Ammon's horn (tissue), 1 donor: ENCODE data around the gene PHF21B.
"Not testable (repeated sequence)": the region's sequence is repeated elsewhere in the genome, so short reads cannot be mapped to it uniquely, and the experiment has no call there.

Experiments
- DNase-seq: peaks from one replicate; pipeline ENCODE4 v3.0.0-alpha.2; 2016; ENCODE audit warnings: low spot score

The PHF21B gene

GRCh38 chr22:44933666-44934453, 75.9 kb downstream of the PHF21B start:
- DNase-seq = no peak

- no peak for DNase-seq
These were observed 77.3 kb downstream of the PHF21B start for GRCh38 chr22:44932493-44932892.

DNA sequence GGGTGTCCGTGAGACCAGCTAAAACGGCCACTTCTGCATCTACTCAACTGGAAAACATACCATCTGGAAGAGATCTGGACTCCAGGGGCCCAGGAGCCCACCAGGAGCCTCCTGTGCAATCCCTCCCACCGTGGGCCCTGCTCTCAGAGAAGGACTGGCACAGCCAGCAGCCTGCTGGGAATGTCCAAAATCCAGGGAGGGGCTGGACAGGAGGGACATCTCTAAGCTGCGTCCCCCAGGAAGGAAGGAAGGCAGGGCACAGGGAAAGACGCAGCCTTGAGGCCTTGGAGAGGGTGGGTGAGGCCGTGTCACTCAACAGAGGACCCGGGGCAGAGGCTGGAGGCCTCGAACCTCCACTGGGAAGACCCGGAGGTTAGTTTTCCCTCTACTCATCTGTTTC, 78.0 kb downstream of the PHF21B start:
- DNase-seq = no peak

- DNase-seq = peak; percentile 41
These were observed 78.7 kb downstream of the PHF21B start for GRCh38 chr22:44931077-44931540.

DNA sequence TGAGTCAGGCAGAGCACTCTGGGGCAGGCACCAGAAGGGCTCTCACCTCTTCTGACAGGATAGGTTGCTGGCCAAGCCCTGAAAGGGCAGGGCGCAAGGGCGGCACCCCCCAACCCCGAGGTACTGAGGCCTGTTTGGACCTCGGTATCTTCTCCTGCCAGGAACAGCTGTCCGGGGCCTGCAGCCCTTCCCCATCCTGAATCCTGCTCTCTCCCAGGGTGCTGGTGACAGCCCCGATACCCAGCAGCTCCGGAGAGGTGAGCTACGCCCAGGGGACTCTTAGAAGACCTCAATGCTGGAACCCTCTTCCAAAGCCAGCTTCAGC, 79.1 kb downstream of the PHF21B start:
- DNase-seq = no peak

DNA sequence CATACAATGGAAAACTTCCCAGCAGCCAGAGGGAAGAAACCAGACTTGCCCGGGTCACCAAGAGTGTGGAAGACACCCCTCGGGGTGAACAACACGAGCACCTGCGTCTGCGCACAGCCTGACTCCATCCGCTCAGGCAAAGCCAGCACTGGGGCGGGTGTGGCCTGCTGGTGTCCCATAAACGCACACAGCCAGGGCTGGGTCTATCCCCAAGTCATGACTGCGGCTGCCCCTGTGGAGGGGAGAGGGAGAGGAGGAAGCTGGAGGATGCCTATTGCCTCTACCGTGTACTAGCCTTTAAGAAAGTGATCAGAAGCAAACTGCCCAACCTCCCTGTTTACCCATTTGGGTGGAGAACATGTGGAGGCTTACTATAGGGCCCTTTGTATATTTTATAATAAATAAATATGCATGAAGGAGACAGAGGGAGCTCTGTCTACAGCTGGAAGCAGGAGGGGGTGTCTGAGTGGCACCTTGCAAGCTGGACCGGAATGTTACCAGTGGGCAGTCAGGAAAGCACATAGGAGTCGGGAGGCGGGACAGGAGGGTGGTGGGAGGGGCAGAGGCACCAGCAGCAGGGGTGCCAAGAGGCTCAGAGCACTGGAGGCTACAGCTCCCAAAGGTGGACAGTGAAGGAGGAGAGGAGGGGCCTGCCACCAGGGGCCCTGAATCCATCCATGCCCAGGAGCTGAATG, 79.6 kb downstream of the PHF21B start:
- DNase-seq = no peak

GRCh38 chr22:44929359-44930015, 80.3 kb downstream of the PHF21B start:
- no peak for DNase-seq

DNA sequence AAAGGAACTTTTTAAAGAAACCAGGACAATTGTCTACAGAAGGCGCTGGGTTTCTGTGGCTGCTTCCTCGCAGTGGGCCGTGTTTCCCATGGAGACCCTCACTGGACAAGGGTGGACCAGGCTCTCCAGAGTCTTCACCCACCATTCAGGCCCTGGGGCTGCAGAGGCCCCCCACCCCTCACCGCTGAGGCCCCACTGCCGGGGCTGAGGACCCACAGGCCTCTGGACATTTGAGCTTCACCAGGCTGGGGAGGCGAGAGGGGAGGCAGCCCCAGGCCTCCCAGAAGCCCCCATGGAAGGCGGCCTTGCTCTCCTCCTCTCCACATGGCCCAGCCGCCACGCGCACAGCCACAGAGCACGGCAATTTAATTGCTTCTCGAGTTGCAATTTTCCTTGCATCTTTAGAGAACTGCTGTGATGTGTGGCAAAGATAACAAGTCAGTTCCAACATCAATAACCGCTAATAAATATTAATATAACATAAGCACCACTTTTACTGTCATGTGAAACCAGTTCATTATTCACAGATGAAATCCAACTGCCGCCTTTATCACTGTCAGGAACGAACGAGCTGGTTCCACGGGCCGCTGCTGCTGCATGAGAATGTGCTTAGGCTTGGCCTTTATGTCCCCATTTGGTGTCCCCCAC, 81.0 kb downstream of the PHF21B start:
- no peak for DNase-seq

GRCh38 chr22:44928136-44928463, 81.7 kb downstream of the PHF21B start:
- DNase-seq = no peak

DNA sequence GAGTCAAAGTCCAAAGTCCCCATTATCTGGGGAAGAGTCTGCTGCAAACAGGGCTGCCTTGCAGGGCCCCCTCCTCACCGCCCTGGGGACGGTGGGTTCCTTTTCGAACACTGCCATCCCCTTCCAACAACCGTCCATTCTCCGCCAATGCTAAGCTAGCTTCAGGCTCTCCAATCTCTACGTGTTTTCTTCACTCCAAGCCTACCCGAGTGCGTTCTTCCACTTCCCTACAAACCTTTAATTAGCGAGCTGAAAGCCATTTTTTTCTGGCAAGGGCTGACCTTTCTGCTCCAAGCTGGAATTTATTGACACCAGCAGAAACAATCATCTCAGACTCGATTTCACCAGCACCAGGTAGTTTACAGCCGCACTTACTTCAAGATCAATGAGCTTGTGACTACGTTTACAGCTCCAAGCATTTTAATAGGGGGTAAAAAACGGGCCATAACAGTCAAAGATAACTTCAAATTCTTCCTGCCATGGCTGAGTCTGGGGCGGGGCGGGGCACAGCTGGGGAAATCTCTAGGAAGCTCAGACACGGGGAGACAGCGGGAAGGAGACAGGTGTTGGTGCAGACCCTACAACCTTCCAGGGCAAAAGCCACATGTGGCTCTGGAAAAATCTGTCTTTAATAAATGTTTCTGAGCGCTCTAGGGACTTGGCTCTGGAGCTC, 82.2 kb downstream of the PHF21B start:
- DNase-seq = no peak

DNA sequence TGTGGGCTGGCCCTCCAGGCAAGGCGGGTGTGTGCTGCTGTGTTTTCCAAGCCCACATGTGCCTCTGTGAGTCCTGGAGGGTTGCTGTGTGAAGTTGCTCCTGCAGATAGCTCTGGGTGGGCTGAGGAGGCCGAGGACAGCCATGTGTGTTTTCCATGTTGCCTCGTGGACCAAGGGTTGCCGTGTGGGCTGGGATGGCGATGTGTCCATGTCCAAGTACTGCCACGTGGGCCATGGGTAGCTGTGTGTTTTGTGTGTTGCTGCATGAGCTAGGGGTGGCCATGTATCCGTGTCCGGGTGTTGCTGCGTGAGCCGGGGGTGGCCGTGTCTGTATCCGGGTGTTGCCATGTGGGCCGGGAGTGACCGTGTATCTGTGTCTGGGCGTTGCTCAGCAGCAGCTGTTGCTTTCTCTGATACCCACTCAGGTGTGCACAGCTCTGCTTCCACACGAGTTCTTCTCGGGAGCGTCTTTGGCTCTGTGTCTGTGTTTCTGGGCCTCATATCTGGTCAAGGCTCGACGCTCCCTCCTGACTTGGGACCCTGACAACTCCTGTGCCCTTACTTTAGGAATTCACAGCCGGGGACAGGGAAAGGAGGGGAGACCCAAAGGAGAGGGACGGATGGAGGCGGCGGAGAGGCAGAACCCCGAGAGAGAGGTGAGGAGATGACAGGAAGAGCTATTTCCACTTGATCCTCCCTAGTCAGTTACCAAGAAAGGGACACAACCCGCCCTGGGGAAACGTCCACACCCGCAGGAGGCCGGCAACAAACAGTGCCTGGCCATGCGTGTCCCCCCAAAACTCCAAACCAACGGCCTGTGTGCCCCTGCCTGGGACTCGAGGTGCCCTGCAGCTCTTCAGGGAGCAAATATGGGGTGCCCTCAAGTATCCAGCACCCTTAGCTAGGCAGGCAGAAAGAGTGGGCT, 83.1 kb downstream of the PHF21B start:
- DNase-seq = no peak

GRCh38 chr22:44926124-44926475, 83.7 kb downstream of the PHF21B start:
- no peak for DNase-seq

GRCh38 chr22:44925465-44926123, 84.2 kb downstream of the PHF21B start:
- DNase-seq = no peak

DNA sequence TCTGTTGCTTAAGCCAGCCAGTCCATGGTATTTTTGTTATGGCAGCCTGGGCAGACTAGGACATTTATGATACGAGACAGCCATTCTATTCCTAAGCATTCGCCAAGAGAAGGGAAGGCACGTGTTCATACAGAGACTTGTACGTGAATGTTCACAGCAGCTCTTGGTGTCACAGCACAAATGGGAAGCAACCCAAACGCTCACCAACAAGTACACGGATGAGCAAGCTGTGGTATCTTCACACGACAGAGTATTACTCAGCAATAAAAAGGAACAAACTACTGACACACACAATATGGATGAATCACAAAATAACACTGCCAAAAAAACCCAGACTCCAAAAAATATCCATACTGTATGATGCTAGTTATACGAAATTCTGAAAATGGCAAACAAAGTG, 85.1 kb downstream of the PHF21B start:
- no peak for DNase-seq

- no peak for DNase-seq
These were observed 85.7 kb downstream of the PHF21B start for GRCh38 chr22:44924098-44924497.

- not testable (repeated sequence) for DNase-seq
These were observed 88.0 kb downstream of the PHF21B start for GRCh38 chr22:44921766-44922165.

GRCh38 chr22:44920183-44920582, 89.6 kb downstream of the PHF21B start:
- no peak for DNase-seq

DNA sequence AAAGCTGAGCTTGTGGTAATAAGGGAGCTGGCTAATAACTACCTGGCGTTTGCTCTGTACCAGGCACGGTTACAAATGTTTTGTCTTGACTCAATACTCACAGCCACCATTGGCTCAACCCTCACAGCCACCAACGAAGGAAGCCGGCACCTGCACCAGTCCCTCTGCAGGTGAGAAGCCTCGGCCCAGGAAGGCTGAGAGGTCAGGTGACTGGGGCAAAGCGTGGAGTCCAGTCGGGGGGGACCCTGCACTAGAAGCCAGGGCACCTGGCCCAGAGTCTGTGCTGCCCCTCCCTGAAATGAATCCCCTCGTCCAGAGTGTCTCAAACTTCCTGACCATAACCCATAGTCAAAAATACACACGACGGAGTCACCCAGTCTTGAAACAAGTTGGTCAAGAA, 90.1 kb downstream of the PHF21B start:
- DNase-seq = no peak

- no peak for DNase-seq
These were observed 90.8 kb downstream of the PHF21B start for GRCh38 chr22:44918925-44919392.

DNA sequence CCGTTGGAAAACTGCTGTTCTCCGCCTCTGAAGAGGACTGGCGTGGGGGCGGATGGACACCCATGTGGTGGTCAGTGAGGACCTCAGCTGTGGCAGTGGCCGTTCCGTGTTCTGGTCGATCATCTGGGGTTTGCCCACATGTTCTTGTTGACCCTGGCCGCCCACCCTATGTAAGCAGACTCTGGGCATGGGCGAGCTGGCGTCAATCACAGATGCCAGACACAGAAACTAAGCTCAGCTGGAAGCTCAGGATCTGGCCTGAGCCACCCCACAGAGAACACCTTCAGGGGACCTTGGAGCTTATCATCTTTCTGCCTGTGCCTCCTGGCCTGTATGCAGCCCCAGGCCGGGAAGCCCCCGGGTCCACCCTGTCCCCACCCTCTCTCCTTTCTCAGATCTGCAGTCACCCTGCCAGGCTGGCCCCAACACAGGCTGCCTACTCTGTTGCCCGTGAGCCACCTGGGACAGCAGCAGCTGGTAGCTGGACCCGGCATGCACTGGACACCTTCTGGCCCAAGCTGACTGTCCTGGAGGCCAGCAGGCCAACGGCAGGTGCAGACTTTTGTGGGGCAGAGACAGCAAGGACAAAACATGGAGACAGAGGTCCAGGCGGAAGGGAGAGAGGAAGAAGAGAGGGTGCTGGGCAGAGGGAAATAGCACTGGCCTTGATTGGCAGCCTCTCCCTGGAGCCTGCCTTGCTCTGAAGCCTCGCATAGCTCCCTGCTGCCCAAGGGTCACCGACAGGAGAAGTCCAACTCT, 91.5 kb downstream of the PHF21B start:
- no peak for DNase-seq
